HG02610 (cell line): ENCODE results near the gene ZNF714.
A peak's percentile ranks its signal among the peaks of the same experiment; 100 is the strongest.

Experiments
- ATAC-seq: cut with Tn5 transposase; IDR thresholded peaks from one replicate; pipeline ENCODE4 v1.9.1; 2021; ENCODE audit warnings: mild to moderate bottlenecking, moderate library complexity; ENCODE audit not compliant: unreplicated experiment

The ZNF714 gene

DNA sequence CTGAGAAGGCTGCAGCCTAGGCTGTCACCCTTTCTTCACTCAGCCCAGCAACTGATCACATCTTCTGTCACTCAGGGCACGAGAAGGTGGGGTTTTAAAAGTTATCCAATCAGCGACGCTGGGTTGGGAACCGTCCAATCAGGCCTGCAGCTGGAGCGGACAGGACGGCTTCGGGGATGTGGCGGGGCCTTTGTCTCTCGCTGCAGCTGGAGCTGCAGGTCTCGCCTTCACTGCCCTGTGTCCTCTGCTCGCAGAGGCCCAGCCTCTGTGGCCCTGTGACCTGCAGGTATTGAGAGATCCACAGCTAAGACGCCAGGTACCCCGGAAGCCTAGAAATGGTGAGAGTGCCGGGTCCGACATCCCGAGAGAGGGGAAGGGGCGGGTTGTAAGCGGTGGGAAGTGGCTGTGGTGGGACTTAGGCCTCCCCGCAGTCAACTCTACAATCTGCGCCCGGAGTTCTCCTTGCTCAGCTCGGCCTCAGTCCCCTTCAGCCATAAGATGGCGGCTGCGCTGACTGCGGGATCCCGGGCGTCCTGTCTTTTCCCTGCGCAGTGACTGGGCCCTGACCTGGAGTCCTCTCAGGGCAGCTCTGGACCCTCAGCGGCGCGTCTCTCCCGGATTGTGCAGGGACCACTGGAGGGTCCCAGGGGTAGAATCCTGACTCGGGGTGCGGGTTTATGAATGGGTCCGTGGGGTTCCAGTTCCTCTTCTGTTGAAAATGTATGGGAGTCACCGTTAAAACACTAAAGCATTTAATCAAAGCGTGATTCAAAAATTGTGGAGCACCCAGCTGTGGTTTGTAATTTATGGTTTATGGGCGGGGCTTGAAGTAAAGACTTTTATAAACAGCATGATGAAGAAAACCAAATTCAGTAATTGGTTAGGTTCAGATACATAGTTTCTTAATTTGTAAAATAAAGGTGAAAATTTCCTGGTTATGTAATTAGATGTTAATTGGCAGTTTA lies at the start of gene ZNF714:
ZNF714 (plus strand) TSS at position 193 of the 965 bp plus-strand sequence. CDS start 16,066 bp downstream, outside the sequence.
- ATAC-seq: peak; percentile 95

DNA sequence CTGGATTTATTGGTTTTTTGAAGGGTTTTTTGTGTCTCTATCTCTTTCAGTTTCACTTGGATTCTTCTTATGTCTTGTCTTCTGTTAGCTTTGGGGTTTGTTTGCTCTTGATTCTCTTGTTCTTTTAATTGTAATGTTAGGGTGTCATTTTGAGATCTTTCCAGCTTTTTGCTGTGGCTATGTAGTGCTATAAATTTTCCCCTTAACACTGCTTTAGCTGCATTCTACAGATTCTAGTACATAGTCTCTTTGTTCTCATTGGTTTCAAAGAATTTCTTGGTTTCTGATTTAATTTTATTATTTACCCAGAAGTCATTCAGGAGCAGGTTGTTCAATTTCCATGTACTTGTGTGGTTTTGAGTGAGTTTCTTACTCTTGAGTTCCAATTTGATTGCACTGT lies 37.0 kb upstream of the ZNF714 start:
- ATAC-seq: no peak

DNA sequence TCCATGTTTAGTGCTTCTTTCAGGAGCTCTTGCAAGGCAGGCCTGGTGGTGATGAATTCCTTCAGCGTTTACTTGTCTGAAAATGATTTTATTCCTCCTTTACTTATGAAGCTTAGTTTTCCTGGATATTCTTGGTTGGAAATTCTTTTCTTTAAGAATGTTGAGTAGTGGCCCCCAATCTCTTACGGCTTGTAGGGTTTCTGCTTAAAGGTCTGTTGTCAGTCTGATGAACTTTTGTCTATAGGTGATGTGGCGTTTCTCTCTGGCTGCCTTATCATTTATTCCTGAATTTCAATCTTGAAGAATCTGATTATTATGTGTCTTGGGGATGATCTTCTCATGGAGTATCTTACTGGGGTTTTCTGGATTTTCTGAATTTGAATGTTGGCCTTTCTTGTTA lies 35.5 kb upstream of the ZNF714 start:
- no peak for ATAC-seq

DNA sequence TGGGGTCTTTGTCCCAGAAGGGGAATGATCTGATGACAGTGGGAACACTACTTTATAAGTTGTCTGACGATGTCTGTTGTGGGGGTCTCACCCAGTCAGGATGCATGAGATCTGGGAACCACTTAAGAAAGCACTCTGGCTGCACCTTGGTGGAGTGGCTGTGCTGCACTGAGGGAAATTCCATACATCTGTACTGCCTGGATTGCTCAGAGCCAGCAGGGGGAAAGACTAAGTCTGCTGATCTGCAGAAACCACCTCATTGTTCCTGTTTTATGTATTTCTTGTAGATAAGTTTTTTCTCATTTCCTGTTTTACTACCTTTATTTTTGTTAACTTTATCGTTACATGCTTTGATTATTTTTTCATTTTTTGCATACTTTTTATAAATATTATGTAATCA lies 34.3 kb upstream of the ZNF714 start:
- ATAC-seq: no peak

DNA sequence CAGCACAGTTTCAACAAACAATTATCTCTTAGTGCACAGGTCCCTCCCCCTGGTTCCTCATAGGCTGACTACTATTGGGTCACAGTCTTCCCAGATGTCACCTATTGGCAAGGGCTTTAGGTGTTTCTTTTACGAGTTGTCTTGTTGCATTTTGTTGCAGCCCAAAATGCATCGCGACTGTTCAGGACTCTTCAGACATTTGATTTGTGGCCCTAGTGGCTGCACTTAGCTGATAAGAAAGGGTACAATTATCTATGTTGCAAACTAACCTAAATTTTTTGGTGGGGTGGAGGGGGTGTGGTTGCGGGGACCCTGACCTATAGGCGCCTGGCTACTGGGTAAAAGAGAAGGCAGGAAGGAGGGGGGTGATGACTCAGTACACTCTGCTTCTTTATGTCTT lies 29.1 kb upstream of the ZNF714 start:
- no peak for ATAC-seq

DNA sequence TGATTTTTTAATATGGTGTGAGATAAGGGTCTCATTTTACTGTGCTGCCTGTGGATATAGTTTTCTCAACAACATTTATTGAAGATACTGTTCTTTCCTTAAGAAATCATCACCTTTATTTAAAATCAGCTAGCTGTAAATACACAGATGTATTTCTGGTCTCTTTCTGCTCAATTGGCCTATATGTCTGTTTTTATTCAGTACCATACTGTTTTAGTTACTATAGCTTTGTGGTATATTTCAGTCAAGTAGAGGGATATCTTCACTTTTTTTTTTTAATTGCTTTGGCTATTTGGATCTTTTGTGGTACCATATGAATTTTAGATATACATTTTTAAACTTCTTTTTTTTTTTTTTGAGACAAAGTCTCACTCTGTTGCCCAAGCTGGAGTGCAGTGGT lies 16.7 kb upstream of the ZNF714 start:
- ATAC-seq: no peak

DNA sequence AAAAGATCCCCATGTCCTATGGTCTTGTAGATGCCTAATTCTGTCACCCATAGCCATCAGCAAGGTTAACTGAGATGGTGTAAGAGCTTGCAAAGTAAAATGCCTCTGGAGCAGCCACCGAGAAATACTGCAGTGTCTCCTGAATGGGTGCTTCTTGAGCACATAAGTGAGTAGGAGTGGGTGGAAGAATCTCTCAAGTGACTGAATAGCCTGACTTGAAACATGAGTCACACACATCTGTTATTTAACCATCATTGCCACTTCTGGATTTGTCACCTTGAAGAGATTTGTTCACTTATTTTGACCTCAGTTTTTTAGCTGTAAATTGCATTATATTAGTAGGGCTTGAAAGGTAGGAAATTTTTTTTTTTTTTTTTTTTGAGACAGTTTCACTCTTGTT lies 2.3 kb downstream of the ZNF714 start:
- no peak for ATAC-seq

DNA sequence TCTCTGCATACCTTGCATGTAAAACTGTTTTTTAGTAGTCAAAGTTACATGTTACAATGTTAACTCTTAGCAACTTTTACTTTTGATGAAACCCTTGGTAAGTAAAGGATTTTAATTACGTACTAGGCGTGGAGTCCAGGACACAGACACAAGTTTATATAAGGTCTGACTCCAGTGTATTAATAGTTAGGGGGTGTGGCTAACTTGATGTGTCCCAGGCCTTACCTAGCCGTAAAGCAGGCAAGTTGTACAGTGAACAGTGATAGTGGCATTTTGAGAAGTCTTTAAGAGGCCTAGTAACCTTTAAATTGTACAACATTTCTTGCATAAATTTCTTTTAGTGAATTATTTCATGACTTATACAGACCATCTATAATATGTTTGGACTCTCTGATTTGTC lies 5.9 kb downstream of the ZNF714 start:
- ATAC-seq: no peak

DNA sequence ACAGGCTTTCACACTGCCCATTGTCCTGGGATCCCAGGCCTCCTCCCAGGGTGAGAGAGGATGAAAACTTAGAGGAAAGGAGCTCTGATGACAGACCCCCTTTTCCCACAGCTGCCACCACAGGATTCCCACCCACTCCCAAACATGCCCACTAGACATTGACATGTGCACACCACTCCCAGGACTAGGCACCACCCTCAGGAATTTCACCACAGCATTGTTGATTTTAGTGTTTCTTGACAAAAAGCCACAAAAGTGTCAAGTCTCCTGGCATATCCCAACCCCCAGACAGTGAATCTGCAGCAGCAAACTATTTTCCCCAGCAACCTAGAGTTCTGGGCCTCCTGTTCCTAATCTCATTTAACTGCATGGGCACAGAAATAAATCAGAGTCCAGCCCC lies 10.1 kb downstream of the ZNF714 start:
- ATAC-seq: no peak

DNA sequence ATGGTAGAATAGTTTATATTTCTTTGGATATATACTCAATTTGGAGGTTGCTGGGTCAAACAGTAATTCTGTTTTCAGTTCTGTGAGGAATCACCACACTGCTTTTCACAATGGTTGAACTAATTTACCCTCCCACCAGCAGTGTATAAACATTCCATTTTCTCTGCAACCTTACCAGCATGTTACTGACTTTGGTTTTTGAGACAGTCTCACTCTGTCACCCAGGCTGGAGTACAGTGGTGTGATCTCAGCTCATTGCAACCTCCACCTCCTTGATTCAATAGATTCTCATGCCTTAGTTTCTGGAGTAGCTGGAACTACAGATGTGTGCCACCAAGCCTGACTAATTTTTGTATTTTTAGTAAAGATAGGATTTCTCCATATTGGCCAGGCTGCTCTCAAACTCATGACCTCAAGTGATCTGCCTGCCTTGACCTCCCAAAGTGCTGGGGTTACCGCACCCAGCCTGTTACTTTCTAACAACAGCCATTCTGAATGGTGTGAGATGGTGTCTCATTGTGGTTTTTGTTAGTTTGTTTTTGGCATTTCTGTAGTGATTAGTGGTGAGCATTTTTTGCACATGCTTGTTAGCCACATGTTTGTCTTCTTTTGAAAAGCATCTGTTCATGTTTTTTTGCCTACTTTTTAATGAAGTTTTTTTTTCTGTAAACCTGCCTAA lies 12.5 kb downstream of the ZNF714 start:
- no peak for ATAC-seq

DNA sequence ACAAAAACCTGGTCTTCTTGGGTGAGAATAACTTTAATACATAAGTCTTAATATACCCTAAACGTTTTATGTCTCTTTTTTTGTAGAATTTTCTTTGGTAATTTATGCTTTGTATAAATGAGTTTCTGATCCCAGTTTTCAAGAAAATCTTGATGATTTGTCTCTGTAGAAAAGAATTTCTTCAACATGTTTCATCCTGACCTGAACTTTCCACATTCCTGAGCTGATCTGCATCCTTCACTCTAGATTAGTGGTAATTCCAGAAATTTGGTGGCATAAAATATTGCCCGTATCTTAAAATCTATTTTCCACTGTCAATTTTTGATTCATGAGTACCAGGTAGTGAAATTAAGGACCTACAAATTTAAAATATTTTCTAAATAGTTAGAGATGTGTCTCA lies 16.3 kb downstream of the ZNF714 start:
- no peak for ATAC-seq

DNA sequence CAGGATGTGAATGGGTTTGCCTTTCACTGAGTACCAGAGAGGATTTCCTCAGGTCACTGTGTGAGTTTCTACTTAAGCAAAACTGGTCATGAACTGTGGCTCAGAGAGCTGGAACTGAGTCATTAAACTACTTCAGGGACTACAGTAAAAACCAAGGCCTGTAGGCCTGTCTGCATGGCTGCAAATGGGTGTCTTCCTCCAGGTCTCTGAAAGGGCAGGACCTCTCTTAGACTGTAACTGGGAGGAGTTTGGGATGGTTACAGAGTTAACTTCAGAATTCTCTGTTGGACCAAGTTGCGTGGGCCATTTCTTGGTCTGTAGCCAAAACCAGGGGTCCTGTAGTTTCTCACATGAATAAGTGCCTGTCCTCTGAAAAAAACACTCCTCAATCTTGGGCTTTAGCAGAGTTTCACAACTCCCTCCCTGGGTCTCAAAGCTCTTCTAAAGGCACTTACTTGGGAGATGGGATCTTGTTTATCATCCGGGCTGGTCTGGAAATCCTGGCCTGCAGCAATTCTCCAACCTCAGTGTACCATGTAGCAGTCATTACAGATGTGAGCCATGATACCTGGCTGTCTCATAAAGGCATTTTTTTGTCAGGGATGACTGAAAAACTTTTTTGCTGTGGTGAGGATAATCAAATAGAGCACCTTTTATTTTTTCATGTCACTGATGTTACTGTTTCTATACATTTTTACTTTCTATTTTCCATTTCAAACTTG lies 19.7 kb downstream of the ZNF714 start:
- no peak for ATAC-seq

DNA sequence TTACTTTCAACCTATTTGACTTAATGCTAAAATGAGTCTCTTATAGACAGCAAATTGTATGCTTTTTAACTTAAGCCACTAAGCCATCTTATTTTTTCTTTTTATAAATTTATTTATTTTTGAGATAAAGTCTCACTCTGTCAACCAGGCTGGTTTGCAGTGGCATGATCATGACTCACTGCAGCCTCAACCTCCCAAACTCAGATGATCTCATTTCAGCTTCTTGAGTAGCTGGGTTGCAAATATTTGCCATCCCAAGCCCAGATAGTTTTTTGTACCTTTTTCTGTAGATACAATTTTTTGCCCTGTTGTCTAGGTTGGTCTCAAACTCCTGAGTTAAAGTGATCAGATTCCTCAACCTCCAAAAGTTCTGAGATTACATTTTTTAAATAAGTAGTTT lies 27.1 kb downstream of the ZNF714 start:
- ATAC-seq: no peak

DNA sequence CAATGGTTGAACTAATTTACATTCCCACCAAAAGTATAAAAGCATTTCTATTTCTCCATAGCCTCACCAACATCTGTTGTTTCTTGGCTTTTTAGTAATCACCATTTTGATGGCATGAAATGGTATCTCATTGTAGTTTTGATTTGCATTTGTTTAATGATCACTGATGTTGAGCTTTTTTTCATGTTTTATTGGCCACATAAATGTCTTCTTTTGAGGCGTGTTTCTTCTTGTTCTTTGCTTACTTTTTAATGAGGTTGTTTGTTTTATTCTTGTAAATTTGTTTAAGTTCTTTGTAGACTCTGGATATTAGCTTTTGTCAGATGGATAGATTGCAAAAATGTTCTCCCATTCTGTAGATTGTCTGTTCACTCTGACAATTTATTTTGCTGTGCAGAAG lies 28.2 kb downstream of the ZNF714 start:
- ATAC-seq: no peak

DNA sequence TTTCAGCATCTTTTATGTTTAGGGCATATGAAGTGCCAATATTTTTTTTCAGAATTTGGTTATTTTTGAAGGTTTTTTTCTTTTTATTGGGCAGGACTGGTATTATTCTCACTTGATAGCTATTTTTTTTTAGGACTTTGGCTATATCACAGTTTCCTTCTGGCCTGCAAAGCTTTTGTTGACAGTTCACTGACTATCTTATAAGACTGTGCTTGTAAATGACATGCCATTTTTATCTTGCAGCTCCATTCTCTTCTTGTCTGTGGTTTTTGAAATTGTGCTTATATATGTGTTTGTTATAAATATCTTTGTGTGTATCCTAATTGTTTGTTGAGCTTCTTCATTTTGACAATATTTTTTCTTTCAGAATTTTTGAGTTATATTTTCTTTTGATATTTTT lies 33.4 kb downstream of the ZNF714 start:
- no peak for ATAC-seq

DNA sequence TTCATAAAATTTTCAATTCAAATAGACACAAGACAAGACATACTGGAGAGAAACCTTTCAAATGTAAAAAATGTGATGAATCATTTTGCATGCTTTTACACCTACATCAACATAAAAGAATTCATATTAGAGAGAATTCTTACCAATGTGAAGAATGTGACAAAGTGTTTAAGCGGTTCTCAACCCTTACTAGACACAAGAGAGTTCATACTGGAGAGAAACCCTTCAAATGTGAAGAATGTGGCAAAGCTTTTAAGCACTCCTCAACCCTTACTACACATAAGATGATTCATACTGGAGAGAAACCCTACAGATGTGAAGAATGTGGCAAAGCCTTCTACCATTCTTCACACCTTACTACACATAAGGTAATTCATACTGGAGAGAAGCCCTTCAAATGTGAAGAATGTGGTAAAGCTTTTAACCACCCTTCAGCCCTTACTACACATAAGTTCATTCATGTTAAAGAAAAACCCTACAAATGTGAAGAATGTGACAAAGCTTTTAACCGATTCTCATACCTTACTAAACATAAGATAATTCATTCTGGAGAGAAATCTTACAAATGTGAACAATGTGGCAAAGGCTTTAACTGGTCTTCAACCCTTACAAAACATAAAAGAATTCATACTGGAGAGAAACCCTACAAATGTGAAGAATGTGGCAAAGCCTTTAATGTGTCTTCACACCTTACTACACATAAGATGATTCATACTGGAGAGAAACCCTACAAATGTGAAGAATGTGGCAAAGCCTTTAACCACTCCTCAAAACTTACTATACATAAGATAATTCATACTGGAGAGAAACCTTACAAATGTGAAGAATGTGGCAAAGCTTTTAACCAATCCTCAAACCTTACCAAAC lies 35.3 kb downstream of the ZNF714 start:
- ATAC-seq: no peak

DNA sequence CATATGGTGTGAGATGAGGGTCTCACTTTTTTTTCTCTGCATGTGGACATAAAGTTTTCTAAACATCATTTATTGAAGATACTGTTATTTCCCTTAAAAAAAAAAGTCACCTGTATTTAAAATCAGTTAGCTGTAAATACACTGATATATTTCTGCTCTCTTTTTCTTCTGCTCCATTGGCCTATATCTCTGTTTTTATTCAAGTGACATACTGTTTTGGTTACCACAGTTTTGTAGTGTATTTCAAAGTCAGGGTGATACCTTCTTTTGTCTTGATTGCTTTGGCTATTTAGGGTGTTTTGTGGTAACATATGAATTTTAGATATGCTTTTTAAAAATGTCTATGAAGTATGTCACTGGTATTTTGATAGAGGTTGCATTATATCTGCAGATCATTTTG lies 44.1 kb downstream of the ZNF714 start:
- ATAC-seq: no peak

DNA sequence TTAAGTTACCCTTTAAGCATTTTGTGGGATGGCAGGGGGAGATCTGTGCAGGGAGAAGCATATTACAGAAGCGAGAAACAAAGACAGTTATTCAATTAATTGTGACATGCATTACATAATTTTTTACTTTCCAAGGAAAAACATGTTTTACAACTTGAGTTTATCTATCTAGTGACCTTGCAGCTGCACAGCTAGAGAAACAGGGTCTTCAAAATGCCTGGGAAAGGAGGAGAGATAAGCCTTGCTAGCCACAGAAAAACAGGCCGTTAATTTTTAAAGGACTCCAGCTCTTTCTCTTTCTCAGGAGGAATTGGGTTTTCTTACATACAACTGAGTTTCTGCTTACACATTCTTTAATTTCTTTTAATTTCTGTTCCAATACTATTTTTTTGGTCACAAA lies 45.0 kb downstream of the ZNF714 start:
- no peak for ATAC-seq

DNA sequence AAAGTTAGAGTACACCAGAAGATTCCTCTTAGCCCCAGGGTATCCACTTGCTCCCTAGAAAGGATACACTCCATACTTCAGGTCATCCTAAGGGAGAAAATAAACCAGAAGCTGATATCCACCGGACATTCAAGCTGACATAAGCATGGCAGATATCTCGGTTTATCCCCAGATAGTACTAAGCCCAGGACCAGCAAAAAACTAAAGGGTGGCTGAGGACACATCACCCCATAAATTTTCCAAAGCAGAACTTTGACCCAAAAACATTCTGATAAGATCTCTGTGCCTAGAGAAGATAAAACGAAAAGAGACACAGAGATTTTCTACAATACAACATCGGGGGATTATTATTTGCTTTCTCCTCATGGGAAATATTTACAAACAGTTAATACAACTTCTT lies 45.9 kb downstream of the ZNF714 start:
- no peak for ATAC-seq

DNA sequence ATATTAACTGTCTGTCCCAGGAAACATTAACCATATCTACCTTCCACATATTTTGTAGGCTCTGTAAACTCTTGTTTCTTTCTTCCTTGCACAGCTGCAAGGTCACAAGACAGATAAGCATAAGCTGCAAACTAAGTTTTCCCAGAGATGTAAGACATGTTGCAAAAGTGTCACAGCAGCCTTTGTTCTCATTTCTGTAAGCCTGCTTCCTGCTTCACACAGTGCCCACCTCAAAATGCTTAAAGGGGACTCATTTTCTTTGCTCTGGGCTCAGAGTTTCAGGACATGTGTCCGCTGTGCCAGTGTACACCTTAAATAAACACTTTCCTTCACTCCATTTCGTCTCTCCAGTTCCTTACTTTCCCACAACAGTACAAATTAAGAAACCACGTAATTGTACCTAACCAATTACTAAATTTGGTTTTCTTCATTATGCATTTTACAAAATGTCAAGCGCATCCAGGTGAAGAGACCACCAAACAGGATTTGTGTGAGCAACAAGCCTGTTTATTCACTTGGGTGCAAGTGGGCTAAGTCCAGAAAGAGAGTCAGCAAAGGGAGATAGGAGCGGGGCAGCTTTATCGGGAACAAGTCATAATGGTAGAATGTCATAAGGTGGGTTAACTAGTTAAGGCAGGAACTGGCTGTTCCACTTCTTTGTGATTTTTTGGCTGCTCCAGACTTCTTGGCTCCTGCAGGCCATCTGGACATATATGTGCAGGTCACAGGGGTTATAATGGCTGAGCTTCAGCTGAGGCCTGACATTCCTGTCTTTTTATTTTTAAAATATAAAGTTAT lies 47.1 kb downstream of the ZNF714 start:
- no peak for ATAC-seq
